Breast epithelium (tissue), 3 donors: ENCODE results near the gene KCNH1.

ENCODE experiments used
- POLR2A ChIP-seq: fragments of 450-650 bp; IDR thresholded peaks from one replicate; pipeline ENCODE4 v1.6.1; 2016; ENCODE audit warnings: antibody characterized with exemption, mild to moderate bottlenecking, moderate library complexity
- TF ChIP-seq, protein P1 (sequence below), 3 donors: fragments of 450-650 bp; IDR thresholded peaks; one replicate each; pipeline ENCODE4 v1.5.1; 2016 to 2017; ENCODE audit warnings: antibody characterized with exemption in 3 of 3, mild to moderate bottlenecking in 3 of 3, moderate library complexity in 3 of 3

DNA sequence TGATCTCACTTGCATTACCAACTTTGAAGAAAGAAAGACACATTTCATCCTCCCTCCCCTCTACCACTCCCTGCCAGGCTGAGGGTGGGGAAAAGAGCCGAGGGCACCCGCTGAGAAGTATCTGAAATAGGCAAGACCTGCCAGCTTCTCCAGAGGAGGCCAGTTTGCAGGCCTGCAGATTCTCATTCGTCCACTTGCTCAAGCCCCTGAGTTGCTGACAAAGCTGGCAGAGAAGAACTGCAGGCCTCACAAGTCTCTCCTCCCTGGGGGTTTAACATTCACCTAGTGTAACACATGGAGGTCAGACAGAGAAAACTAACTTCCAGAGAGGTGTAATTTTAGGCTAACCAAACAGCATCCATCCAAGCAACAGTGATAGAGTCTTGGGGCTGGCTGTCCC is 428.9 kb downstream of the KCNH1 start:
- no peak for TF ChIP-seq POLR2A
- TF ChIP-seq, protein P1, sequence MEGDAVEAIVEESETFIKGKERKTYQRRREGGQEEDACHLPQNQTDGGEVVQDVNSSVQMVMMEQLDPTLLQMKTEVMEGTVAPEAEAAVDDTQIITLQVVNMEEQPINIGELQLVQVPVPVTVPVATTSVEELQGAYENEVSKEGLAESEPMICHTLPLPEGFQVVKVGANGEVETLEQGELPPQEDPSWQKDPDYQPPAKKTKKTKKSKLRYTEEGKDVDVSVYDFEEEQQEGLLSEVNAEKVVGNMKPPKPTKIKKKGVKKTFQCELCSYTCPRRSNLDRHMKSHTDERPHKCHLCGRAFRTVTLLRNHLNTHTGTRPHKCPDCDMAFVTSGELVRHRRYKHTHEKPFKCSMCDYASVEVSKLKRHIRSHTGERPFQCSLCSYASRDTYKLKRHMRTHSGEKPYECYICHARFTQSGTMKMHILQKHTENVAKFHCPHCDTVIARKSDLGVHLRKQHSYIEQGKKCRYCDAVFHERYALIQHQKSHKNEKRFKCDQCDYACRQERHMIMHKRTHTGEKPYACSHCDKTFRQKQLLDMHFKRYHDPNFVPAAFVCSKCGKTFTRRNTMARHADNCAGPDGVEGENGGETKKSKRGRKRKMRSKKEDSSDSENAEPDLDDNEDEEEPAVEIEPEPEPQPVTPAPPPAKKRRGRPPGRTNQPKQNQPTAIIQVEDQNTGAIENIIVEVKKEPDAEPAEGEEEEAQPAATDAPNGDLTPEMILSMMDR (IDR thresholded peaks at IDR 0.05), result no peak
